Spleen (tissue), 7 donors: ENCODE measurements around the gene CHKA.

Experiments used
- CTCF ChIP-seq, 11 experiments: fragments of 200-600 bp in 7 of 11; fragments of 450-650 bp in 4 of 11; sonication (generic) in 4 of 11; IDR thresholded peaks in 8 of 11; conservative IDR thresholded peaks in 3 of 11; 1 replicate in 7 of 11; 2 replicates in 4 of 11; pipeline versions ENCODE4 v1.4.0 to v1.8.0; 2016 to 2021; ENCODE audit warnings: antibody characterized with exemption in 11 of 11, inconsistent platforms in 4 of 11, mild to moderate bottlenecking in 1 of 11
- POLR2A ChIP-seq, 3 donors: fragments of 450-650 bp; IDR thresholded peaks; one replicate each; pipeline ENCODE4 v1.5.1; 2017; ENCODE audit warnings: antibody characterized with exemption in 3 of 3, mild to moderate bottlenecking in 1 of 3
- POLR2AphosphoS5 ChIP-seq, 3 donors: sonication (generic); formaldehyde crosslinking; IDR thresholded peaks; one replicate each; pipeline ENCODE4 v1.5.1; 2017; ENCODE audit warnings: antibody characterized with exemption in 3 of 3
- donor health status: DM: no; HTN: no; CAD: no; lungs with moderate emphysema.
- donor health status: DM: no; HTN: no; CAD: no.
- donor health status: DM: no; HTN: no; CAD: no.

- TF ChIP-seq CTCF (IDR thresholded peaks at IDR 0.05 in 8 of 11, conservative IDR thresholded peaks at IDR 0.05 in 3 of 11) (no peak), POLR2AphosphoS5 (IDR thresholded peaks at IDR 0.05) (peak in 1 of 3 donors; percentile 21), POLR2A (IDR thresholded peaks at IDR 0.05) (no peak)
Observed at GRCh38 chr11:68043029-68043348, 78.2 kb downstream of the CHKA start.
